ENCODE data around the gene DDX6.

- TF ChIP-seq CTCF (IDR thresholded peaks at IDR 0.05 in 2 of 3, conservative IDR thresholded peaks at IDR 0.05 in 1 of 3; ENCODE audit: control insufficient read depth in 2 of 3, extremely low read depth in 1 of 3, insufficient read depth in 1 of 3, low read depth in 3 of 3, low read length in 3 of 3) (no peak), MAX (IDR thresholded peaks at IDR 0.05; ENCODE audit: low read depth, low read length) (no peak), RUNX3 (IDR thresholded peaks at IDR 0.05; ENCODE audit: low read length) (no peak), IRF3 (IDR thresholded peaks at IDR 0.05) (no peak), BMI1 (IDR thresholded peaks at IDR 0.05; ENCODE audit: borderline replicate concordance) (no peak), JUND (IDR thresholded peaks at IDR 0.05; ENCODE audit: low read depth, low read length) (no peak), POLR2A (IDR thresholded peaks at IDR 0.05; ENCODE audit: low read depth, low read length) (no peak), YY1 (IDR thresholded peaks at IDR 0.05; ENCODE audit: low read depth, low read length) (no peak), SP1 (IDR thresholded peaks at IDR 0.05; ENCODE audit: low read depth, low read length) (no peak)
These were observed 8.4 kb upstream of the DDX6 start for GRCh38 chr11:118799372-118799771.
